Lung (tissue), 12 donors: ENCODE results near the gene SPIN3. TPM values are rescaled to one million over a fixed set of nuclear protein-coding genes. Genes with fewer than 3 reads are reported as not detected.

ENCODE experiments used
- ATAC-seq: fragments of 200-7000 bp; cut with Tn5 transposase; one replicate; pipeline ENCODE4 v1.9.1; 2020; ENCODE audit warnings: moderate number of reproducible peaks; ENCODE audit not compliant: insufficient read depth, low FRiP score
- DNase-seq, 3 donors: peaks; one replicate each; pipeline ENCODE4 v3.0.0-alpha.2; 2013 to 2017
- H3K27ac ChIP-seq, 2 donors: one replicate each; pipeline ENCODE4 v1.5.1; 2013; ENCODE audit warnings: mild to moderate bottlenecking in 2 of 2, moderate library complexity in 2 of 2, control low read depth in 1 of 2, inconsistent platforms in 1 of 2, low read depth in 1 of 2, low read length in 1 of 2
- H3K27me3 ChIP-seq, 3 donors: one replicate each; pipeline ENCODE4 v1.5.1; 2013; ENCODE audit warnings: low read length in 2 of 3; ENCODE audit not compliant: control insufficient read depth in 3 of 3, insufficient read depth in 3 of 3
- H3K36me3 ChIP-seq, 4 donors: one replicate each; pipeline ENCODE4 v1.5.1; 2013; ENCODE audit warnings: low read length in 4 of 4, mild to moderate bottlenecking in 1 of 4, moderate library complexity in 1 of 4; ENCODE audit not compliant: control insufficient read depth in 4 of 4, insufficient read depth in 4 of 4
- H3K4me1 ChIP-seq, 5 donors: one replicate each; pipeline ENCODE4 v1.5.1; 2013; ENCODE audit warnings: low read length in 5 of 5, mild to moderate bottlenecking in 2 of 5, moderate library complexity in 1 of 5; ENCODE audit not compliant: control insufficient read depth in 5 of 5, insufficient read depth in 5 of 5
- H3K4me3 ChIP-seq: one replicate; pipeline ENCODE4 v1.5.1; 2013; ENCODE audit warnings: mild to moderate bottlenecking, control low read depth, moderate library complexity
- H3K9ac ChIP-seq, 2 donors: one replicate each; pipeline ENCODE4 v1.5.1; 2013; ENCODE audit warnings: low read length in 2 of 2, control low read depth in 1 of 2; ENCODE audit not compliant: insufficient read depth in 1 of 2
- H3K9me3 ChIP-seq, 4 donors: one replicate each; pipeline ENCODE4 v1.5.1; 2013; ENCODE audit warnings: low read length in 3 of 4, mild to moderate bottlenecking in 1 of 4, moderate library complexity in 1 of 4; ENCODE audit not compliant: control insufficient read depth in 4 of 4, insufficient read depth in 3 of 4
- CTCF ChIP-seq: IDR thresholded peaks from 2 replicates; pipeline ENCODE4 v1.5.1; 2012; ENCODE audit warnings: mild to moderate bottlenecking; ENCODE audit errors: control extremely low read depth, extremely low read depth
- WGBS, 2 donors: extraction: QIAGEN DNeasy Blood & Tissue Kit; methylation state at CpG; one replicate each; pipeline ENCODE4 v1.1.7; 2013; 5-methylcytosine and 5-hydroxymethylcytosine counted together
- polyA plus RNA-seq, 2 donors: library from polyadenylated mRNA; stranded (reverse); fragments of 200-250 nt; gene quantifications; one replicate each; pipeline ENCODE4 v1.2.1, GENCODE V29; 2013
- total RNA-seq, 2 donors: library from RNA; depleted of rRNA in 1 of 2; stranded (reverse); fragments of >200 nt in 1 of 2; gene quantifications; one replicate each; pipeline ENCODE4 v1.2.1, GENCODE V29; 2014 to 2021
- donor health status: control.
- donor health status: control.
- donor health status: Bipolar disorder and iron deficiency.
- donor health status: healthy.
- donor health status: DM: yes; HTN: yes; CAD: no.

SPIN3 gene
- total and polyA plus RNA-seq, 4 donors: 3.5 to 18.5 (median 8.7) TPM

DNA sequence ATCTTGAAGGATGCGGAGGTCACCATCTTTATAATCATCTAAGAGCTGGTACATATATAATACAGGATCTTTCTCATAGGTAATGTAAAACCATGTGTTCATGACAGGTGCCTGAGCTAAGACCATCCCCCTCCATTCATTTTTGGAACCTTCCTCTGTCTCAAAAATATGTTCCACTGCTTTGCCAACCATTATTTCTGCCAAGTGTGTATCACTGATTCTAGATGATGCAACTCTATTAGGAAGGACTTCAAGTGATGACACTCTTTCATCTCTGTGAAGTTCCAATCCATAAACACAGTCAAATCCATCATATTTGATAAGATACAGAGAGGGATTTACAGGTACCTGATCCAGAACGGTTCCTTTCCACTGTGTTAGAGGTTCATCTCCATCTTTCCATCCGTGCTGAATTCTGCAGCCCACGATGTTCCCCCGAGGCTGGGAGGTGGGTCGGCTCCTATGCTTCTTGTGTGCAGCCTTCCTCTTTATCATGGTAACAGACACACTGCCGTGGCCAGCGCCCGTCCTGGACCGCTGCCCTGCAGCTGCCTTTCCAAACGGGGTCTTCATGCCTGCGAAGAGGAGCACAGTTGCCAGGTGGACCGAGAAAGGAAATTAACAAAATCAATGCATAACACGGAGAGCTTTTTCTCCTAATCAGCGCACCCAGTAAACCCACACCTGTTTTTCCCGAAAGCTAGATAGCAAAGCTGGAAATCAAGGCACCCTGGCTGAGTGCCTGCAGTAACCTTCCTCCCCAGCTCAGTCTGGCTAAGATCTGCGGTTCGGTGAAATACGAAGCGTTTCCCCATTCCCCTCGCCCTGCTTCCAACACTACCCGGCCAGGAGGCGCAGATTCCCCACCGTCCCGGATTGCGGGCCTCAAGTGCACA lies 718 bp downstream of the SPIN3 start:
- Histone ChIP-seq H3K27me3 (peaks cover 0 to 11% (median 6%) of the 10 kb centered on the region in 3 donors), H3K27ac (peak overlapping the region in 1 of 2 donors; percentile 50), H3K9me3 (peaks cover 0 to 1% (median 0%) of the 10 kb centered on the region in 4 donors), H3K36me3 (peaks cover 0 to 2% (median 0%) of the 10 kb centered on the region in 4 donors), H3K4me3 (peak overlapping the region; percentile 46), H3K4me1 (peaks cover 0 to 2% (median 0%) of the 10 kb centered on the region in 5 donors), H3K9ac (peak overlapping the region in 1 of 2 donors; percentile 11)
- TF ChIP-seq CTCF: no peak
- 29 to 48% methylated on average over 26 of the region's 26 CpGs for WGBS, 2 donors
- DNase-seq: no peak
- no peak for ATAC-seq

DNA sequence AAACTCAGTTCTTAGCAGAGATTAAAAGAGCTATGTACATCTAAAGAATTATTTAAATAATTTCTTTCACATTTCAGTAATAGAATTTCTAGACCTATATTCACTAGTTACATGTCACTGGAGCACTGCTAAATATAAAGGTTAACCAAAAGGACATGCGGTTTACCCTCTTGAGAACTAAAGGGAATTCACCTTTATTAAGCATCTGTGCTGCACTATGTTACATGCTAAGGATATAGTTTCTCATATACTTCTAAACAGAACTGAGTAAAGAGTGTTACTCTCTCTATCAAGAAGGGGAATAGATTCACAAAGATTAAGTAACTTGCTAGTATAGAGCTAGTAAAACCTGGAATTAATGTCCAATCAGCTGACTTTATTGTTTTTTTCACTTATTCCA lies 7.6 kb downstream of the SPIN3 start:
- ATAC-seq: no peak
- H3K9ac ChIP-seq: no peak overlapping the region
- 79 to 90% methylated on average over 1 of the region's 1 CpG for WGBS, 2 donors

GRCh38 chrX:56986138-56986537 lies 9.2 kb downstream of the SPIN3 start:
- 66 to 100% methylated on average over 1 of the region's 1 CpG for WGBS, 2 donors
- no peaks in the 10 kb centered on the region for H3K4me1 ChIP-seq

More for the DNA sequence above, 7.6 kb downstream of the SPIN3 start:
- H3K27ac ChIP-seq: no peak overlapping the region
- H3K4me1 ChIP-seq: no peaks in the 10 kb centered on the region
- DNase-seq: no peak
- peaks cover 0 to 2% (median 0%) of the 10 kb centered on the region in 4 donors for H3K36me3 ChIP-seq
- peaks cover 0 to 24% (median 11%) of the 10 kb centered on the region in 3 donors for H3K27me3 ChIP-seq
- H3K9me3 ChIP-seq: no peaks in the 10 kb centered on the region
- no peak for TF ChIP-seq CTCF
- H3K4me3 ChIP-seq: no peak overlapping the region

More at GRCh38 chrX:56986138-56986537, 9.2 kb downstream of the SPIN3 start:
- no peaks in the 10 kb centered on the region for H3K9me3 ChIP-seq
- H3K27ac ChIP-seq: no peak overlapping the region
- no peaks in the 10 kb centered on the region for H3K36me3 ChIP-seq
- no peak overlapping the region for H3K9ac ChIP-seq
- ATAC-seq: no peak
- no peak for DNase-seq
- no peak overlapping the region for H3K4me3 ChIP-seq
- TF ChIP-seq CTCF: no peak
- H3K27me3 ChIP-seq: peaks cover 0 to 24% (median 7%) of the 10 kb centered on the region in 3 donors
